Activated gamma-delta T cell treated with anti-CD3 and anti-CD28 coated beads, Interleukin-2, amount 50 U/mL, for 16 hours (primary cell): ENCODE data around the gene FHDC1.
"Not testable (repeated sequence)": the region's sequence is repeated elsewhere in the genome, so short reads cannot be mapped to it uniquely, and the experiment has no call there.

ENCODE experiments used
- DNase-seq: peaks from one replicate; pipeline ENCODE4 v3.0.0-alpha.2; 2020; ENCODE audit warnings: low read depth

The FHDC1 gene

GRCh38 chr4:152935631-152936445 is at the start of gene FHDC1:
Gene FHDC1 (plus strand): TSS chr4:152936323. CDS start chr4:152943058, 6,735 bp downstream.
- no peak for DNase-seq

- no peak for DNase-seq
Observed at GRCh38 chr4:152887981-152888380, 48.1 kb upstream of the FHDC1 start.

DNA sequence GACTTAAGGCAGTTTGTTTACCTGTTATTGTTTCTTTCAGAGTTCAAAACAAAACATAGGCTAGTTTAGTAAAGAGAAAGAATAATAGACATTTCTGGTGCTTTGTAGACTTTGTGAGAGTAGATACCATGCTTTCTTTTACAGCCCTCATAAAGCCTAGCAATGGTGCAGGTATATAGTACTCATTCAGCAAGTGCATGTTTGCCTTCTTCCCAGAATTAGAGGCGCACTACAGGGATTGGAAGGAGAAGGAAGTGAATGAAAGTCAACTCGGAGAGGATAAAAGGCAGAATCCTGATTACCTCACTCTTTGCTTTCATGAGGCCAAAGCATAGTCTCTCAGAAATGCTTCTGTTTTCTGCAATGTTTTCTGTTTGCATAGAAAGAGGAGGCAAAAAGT is 43.1 kb upstream of the FHDC1 start:
- no peak for DNase-seq

- DNase-seq = no peak
Observed at GRCh38 chr4:152894673-152895072, 41.5 kb upstream of the FHDC1 start.

DNA sequence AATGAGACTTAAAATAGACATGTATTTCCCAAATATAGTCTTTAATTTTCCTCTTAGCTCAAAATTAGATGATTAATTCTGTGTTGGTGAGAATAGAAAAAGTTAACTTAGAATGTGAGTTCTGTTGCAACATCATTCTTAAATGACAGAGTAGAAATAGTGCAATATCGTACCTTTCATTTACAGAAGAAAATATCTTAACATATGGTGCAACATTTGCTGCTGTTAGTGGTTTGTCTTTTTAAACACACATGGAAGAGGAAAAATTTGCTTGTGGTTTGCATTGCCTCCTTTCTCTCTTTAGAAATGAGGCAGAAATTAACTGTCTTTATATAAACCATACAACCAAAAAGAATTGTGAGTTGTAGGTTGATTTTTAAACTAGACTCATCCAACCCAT is 39.3 kb upstream of the FHDC1 start:
- no peak for DNase-seq

- not testable (repeated sequence) for DNase-seq
Observed at GRCh38 chr4:152898133-152898532, 38.0 kb upstream of the FHDC1 start.

DNA sequence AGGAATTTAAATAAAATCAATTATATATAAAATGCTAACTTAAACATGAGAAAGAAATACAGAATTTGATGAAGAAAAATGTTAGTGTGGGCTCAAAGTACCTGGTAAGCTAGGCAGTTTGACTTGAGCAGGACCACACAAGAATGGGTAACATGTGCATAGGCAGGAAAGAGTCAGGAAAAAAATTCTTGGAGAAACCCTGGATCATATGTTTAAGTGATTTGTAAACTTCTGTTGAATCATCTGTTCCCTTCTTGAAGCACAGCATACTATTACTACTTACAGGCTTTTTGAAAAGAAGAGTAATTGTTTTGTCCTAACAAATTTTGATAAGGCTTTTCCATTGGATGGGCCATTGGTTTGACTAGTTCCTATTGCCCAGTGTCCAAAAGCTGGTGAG is 37.5 kb upstream of the FHDC1 start:
- DNase-seq = no peak

- no peak for DNase-seq
Observed at GRCh38 chr4:152900395-152900794, 35.7 kb upstream of the FHDC1 start.

GRCh38 chr4:152901205-152901604 is 34.9 kb upstream of the FHDC1 start:
- DNase-seq = no peak

- DNase-seq = no peak
Observed at GRCh38 chr4:152903658-152904057, 32.5 kb upstream of the FHDC1 start.

GRCh38 chr4:152909901-152910300 is 26.2 kb upstream of the FHDC1 start:
- no peak for DNase-seq

- no peak for DNase-seq
Observed at GRCh38 chr4:152910521-152910920, 25.6 kb upstream of the FHDC1 start.

- no peak for DNase-seq
Observed at GRCh38 chr4:152917543-152918395, 18.4 kb upstream of the FHDC1 start.

GRCh38 chr4:152919826-152920225 is 16.3 kb upstream of the FHDC1 start:
- DNase-seq = no peak

DNA sequence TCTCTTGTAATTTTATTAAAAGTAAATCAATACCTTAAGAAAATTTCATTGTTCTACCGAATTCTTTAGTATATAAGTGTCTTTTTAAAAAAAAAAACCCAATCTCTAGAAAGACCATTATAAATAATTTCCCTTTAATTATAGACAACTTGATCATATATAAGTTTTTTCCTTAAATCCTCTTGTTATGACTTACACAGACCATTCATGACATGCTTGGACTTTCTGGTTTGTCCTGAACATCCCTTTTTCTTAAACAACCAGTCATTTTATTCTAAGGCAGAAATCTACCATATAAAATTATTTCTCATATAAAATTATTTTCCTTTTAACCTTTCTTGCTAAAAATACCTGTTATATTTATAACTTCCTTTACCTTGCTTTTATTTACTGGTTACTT is 15.4 kb upstream of the FHDC1 start:
- no peak for DNase-seq

DNA sequence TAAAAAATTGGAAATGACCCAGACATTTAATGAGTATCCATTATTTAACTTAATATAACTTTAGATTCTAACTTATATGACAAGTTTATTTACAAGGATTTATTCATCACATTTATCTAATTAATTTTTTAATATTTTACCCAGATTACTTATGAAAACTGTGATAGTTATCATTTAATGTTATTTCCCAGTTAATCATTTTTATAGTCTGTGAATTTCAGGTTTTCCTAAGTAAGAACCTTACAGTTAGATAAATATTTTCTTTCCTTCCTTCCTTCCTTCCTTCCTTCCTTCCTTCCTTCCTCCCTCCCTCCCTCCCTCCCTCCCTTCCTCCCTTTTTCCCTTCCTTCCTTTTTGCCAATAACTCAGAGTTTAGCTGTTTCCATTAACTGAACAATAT is 14.8 kb upstream of the FHDC1 start:
- no peak for DNase-seq

DNA sequence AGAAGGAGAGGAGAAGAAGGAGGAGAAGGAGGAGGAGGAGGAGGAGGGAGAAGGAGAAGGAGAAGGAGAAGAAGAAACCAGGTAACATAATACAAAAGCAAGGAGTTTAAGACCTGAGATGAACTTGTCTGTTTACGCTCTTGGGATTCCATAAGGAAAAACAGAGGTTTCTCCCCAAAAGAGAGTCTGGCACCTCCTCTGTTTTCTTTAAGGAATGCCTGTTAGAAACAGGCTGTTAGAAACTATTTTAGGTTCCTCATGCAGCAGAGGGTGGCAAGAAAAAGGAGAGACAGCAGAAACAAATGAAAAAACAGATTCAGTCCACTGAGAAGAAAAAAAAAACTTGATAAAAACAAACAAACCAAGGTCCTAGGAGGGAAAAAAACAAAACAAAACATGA is 10.3 kb upstream of the FHDC1 start:
- no peak for DNase-seq

GRCh38 chr4:152926959-152927358 is 9.2 kb upstream of the FHDC1 start:
- no peak for DNase-seq

- DNase-seq = no peak
Observed at GRCh38 chr4:152927737-152928136, 8.4 kb upstream of the FHDC1 start.

DNA sequence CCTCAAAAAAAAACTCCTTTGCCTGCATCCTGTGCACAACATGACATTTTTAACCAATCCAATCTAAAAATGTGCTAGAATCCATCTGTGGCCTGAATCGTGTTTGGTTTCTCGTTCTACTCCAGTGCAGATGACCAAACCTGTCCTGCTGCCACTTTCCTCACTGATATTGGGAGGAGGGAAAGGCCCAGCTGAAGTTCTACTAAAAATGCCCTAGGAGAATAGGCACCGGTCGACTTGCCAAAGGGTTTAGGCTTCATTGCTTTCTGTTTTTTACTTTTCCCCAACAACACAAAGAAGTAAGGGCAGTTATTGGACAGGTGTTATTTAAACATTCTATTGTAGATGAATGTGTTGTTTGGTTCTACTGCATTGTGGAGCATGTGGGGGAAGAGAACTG is 7.8 kb upstream of the FHDC1 start:
- no peak for DNase-seq

DNA sequence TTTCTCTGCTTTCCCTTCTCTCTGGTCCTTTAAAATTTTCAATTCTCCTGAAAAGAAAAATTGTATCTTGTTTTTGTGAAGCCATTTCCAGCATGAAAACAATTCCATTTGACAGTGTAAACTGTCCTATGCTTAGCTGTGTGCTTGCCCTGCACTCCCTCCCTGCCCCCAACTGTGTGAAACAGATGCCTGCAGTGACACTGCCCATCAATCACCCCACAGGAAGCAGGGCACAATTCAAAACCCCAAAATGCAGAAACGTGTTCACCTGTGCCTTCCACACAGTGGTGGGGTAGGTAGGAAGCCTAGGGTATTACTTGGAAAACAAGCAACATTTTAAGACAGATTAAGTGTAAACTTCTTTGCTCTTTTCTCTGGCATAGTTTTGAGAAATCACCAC is 6.2 kb upstream of the FHDC1 start:
- no peak for DNase-seq

DNA sequence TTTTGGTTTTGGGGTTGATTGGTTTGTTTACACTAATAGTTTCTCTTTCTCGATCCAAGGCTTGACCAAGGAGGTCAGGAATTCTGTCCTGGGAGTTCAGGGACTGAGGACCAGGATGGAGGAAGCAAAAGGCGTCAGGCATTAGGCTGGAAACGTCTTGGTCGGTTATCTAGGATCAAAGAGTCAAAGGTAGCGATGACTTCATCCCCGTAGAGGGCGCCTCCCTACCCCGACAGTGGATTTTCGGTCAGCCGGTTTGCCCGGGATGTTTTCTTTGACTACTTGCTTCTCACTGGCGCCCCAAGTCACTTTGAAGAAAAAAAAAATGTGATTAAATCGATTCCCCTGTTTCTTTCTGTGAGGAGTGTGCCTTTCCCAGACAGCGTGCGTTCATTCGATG is 980 bp upstream of the FHDC1 start:
- no peak for DNase-seq
